ENCODE data around the gene CLPTM1L.

Gene CLPTM1L

DNA sequence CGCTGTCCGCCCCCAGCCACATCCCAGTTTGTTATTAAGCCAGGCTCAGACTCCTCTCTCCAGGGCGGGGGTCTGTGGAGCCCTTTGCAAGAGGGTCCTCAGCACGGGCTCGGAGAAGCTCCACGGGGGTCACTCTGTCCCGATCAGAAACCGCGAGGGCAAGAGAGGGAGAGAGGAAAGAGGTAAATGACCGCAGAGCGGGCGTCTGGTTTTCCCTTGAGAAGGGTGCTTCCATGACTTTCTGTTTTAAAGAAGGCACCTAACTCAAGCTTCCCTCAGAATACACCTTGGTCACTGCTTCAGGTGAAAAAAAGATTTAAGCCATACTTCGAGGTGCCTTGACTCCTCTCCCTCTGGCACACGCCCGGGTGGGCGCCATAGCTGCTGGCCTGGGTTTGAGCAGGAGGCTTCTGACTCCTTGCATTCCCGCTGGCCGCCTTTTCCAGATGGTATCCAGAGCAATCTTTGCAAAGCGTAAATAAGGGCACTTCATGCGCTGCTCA is 44.3 kb downstream of the CLPTM1L start:
- no peak overlapping the region for H3K27ac ChIP-seq (ENCODE audit: low read length, poor library complexity, severe bottlenecking)
- H4K91ac ChIP-seq (ENCODE audit: low read length): no peak overlapping the region
- no peak overlapping the region for H4K8ac ChIP-seq (ENCODE audit: low read length)
- H2BK15ac ChIP-seq (ENCODE audit: low read depth, poor library complexity, severe bottlenecking): no peak overlapping the region
- H3K27me3 ChIP-seq (ENCODE audit: control insufficient read depth in 1 of 2, insufficient read depth in 1 of 2, low read length in 2 of 2): peaks cover 49 to 79% of the 10 kb centered on the region in 2 experiments
- H3K9me3 ChIP-seq (ENCODE audit: control insufficient read depth, low read length): peaks cover 7% of the 10 kb centered on the region
- no peak overlapping the region for H3K4ac ChIP-seq (ENCODE audit: low read depth in 1 of 2, low read length in 2 of 2)
- H2BK120ac ChIP-seq (ENCODE audit: low read depth, low read length): no peak overlapping the region
- H3K4me3 ChIP-seq (ENCODE audit: insufficient read depth in 1 of 2, low read depth in 1 of 2, low read length in 2 of 2): no peak overlapping the region
- no peak overlapping the region for H3K23ac ChIP-seq (ENCODE audit: low read length in 2 of 2)
- DNase-seq: no peak
- no peak overlapping the region for H2BK5ac ChIP-seq (ENCODE audit: low read depth, low read length, poor library complexity, severe bottlenecking)
- no peak overlapping the region for H2AFZ ChIP-seq (ENCODE audit: low read depth, low read length)
- H3K9ac ChIP-seq (ENCODE audit: low read length): no peak overlapping the region
- H3K4me2 ChIP-seq (ENCODE audit: low read length, poor library complexity, severe bottlenecking): no peak overlapping the region
- H2AK5ac ChIP-seq (ENCODE audit: low read length, severe bottlenecking): no peak overlapping the region
- H3K4me1 ChIP-seq (ENCODE audit: control insufficient read depth, insufficient read depth, low read depth, low read length): no peaks in the 10 kb centered on the region
- no peaks in the 10 kb centered on the region for H3K36me3 ChIP-seq (ENCODE audit: control insufficient read depth in 1 of 2, insufficient read depth in 2 of 2, low read depth in 1 of 2, low read length in 2 of 2)
- H3K18ac ChIP-seq (ENCODE audit: low read depth in 1 of 2, low read length in 2 of 2): no peak overlapping the region
- H2BK12ac ChIP-seq (ENCODE audit: low read length in 2 of 2): no peak overlapping the region
- 81% methylated on average over 18 of the region's 20 CpGs for WGBS
- H3K79me1 ChIP-seq (replicated peaks; ENCODE audit: low read length, poor library complexity, severe bottlenecking): no peaks in the 10 kb centered on the region
- no peak overlapping the region for H3K14ac ChIP-seq (ENCODE audit: low read length in 2 of 2)

DNA sequence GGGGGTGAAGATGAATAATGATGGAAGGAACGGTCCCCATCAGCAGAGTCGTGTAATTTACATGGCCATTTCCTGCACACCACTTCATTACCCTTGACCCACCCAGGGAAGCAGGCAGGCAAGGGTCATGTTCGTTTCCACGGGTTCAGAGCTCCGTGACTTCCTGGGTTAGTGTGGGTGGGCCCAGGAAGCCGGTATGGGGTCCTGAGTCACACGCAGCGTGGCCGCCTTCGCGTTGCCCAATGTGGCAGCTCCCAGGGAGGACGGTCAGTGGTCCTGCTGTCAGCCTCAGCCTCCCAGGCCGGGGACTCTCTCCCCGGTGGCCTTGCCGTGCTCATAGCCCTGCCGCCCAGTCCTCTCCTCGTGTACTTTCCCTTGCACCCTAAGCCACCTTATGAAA is 44.9 kb downstream of the CLPTM1L start:
- Histone ChIP-seq H3K9ac (ENCODE audit: low read length) (no peak overlapping the region), H3K79me1 (replicated peaks; ENCODE audit: low read length, poor library complexity, severe bottlenecking) (no peaks in the 10 kb centered on the region), H4K91ac (ENCODE audit: low read length) (no peak overlapping the region), H3K4ac (ENCODE audit: low read depth in 1 of 2, low read length in 2 of 2) (no peak overlapping the region), H2BK5ac (ENCODE audit: low read depth, low read length, poor library complexity, severe bottlenecking) (no peak overlapping the region), H2BK120ac (ENCODE audit: low read depth, low read length) (no peak overlapping the region), H2BK12ac (ENCODE audit: low read length in 2 of 2) (no peak overlapping the region), H3K23ac (ENCODE audit: low read length in 2 of 2) (no peak overlapping the region), H3K36me3 (ENCODE audit: control insufficient read depth in 1 of 2, insufficient read depth in 2 of 2, low read depth in 1 of 2, low read length in 2 of 2) (no peaks in the 10 kb centered on the region), H3K18ac (ENCODE audit: low read depth in 1 of 2, low read length in 2 of 2) (no peak overlapping the region), H3K4me1 (ENCODE audit: control insufficient read depth, insufficient read depth, low read depth, low read length) (peaks cover 2% of the 10 kb centered on the region), H2AK5ac (ENCODE audit: low read length, severe bottlenecking) (no peak overlapping the region), H3K4me2 (ENCODE audit: low read length, poor library complexity, severe bottlenecking) (no peak overlapping the region), H3K27me3 (ENCODE audit: control insufficient read depth in 1 of 2, insufficient read depth in 1 of 2, low read length in 2 of 2) (peaks cover 53 to 84% of the 10 kb centered on the region in 2 experiments), H3K9me3 (ENCODE audit: control insufficient read depth, low read length) (peaks cover 7% of the 10 kb centered on the region), H2AFZ (ENCODE audit: low read depth, low read length) (no peak overlapping the region), H2BK15ac (ENCODE audit: low read depth, poor library complexity, severe bottlenecking) (no peak overlapping the region), H3K14ac (ENCODE audit: low read length in 2 of 2) (no peak overlapping the region), H3K4me3 (ENCODE audit: insufficient read depth in 1 of 2, low read depth in 1 of 2, low read length in 2 of 2) (no peak overlapping the region), H4K8ac (ENCODE audit: low read length) (no peak overlapping the region), H3K27ac (ENCODE audit: low read length, poor library complexity, severe bottlenecking) (no peak overlapping the region)
- DNase-seq: no peak
- 80% methylated on average over 15 of the region's 17 CpGs for WGBS

DNA sequence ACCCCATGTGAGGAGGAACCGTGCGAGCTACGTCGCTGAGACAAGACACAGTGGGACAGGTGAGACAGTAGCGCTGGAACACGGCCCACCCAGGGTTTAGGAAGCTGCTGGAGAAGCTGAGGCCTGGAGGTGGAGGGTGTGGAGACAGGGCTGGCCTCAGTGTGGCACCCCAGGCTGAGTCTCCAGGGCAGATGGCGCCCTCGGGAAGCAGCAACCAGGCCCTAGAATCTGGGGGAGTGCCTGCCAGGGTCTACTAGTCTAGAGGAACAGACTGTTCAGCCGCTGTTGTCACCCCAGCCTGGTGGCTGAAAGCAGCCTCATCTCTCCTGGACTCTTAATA is 45.4 kb downstream of the CLPTM1L start:
- no peak overlapping the region for H2BK12ac ChIP-seq (ENCODE audit: low read length in 2 of 2)
- no peak overlapping the region for H3K4me2 ChIP-seq (ENCODE audit: low read length, poor library complexity, severe bottlenecking)
- H2AK5ac ChIP-seq (ENCODE audit: low read length, severe bottlenecking): no peak overlapping the region
- 87% methylated on average over 9 of the region's 9 CpGs for WGBS
- H3K27ac ChIP-seq (ENCODE audit: low read length, poor library complexity, severe bottlenecking): no peak overlapping the region
- H3K9me3 ChIP-seq (ENCODE audit: control insufficient read depth, low read length): peaks cover 7% of the 10 kb centered on the region
- no peak overlapping the region for H4K8ac ChIP-seq (ENCODE audit: low read length)
- no peak overlapping the region for H3K18ac ChIP-seq (ENCODE audit: low read depth in 1 of 2, low read length in 2 of 2)
- H3K4me1 ChIP-seq (ENCODE audit: control insufficient read depth, insufficient read depth, low read depth, low read length): peaks cover 7% of the 10 kb centered on the region
- H2BK15ac ChIP-seq (ENCODE audit: low read depth, poor library complexity, severe bottlenecking): no peak overlapping the region
- no peak for DNase-seq
- no peak overlapping the region for H2BK120ac ChIP-seq (ENCODE audit: low read depth, low read length)
- H3K79me1 ChIP-seq (replicated peaks; ENCODE audit: low read length, poor library complexity, severe bottlenecking): no peaks in the 10 kb centered on the region
- no peak overlapping the region for H3K4me3 ChIP-seq (ENCODE audit: insufficient read depth in 1 of 2, low read depth in 1 of 2, low read length in 2 of 2)
- H3K36me3 ChIP-seq (ENCODE audit: control insufficient read depth in 1 of 2, insufficient read depth in 2 of 2, low read depth in 1 of 2, low read length in 2 of 2): peaks cover 0 to under 1% of the 10 kb centered on the region in 2 experiments
- no peak overlapping the region for H3K9ac ChIP-seq (ENCODE audit: low read length)
- no peak overlapping the region for H3K14ac ChIP-seq (ENCODE audit: low read length in 2 of 2)
- no peak overlapping the region for H3K23ac ChIP-seq (ENCODE audit: low read length in 2 of 2)
- H2AFZ ChIP-seq (ENCODE audit: low read depth, low read length): no peak overlapping the region
- no peak overlapping the region for H2BK5ac ChIP-seq (ENCODE audit: low read depth, low read length, poor library complexity, severe bottlenecking)
- peaks cover 53 to 85% of the 10 kb centered on the region in 2 experiments for H3K27me3 ChIP-seq (ENCODE audit: control insufficient read depth in 1 of 2, insufficient read depth in 1 of 2, low read length in 2 of 2)
- no peak overlapping the region for H3K4ac ChIP-seq (ENCODE audit: low read depth in 1 of 2, low read length in 2 of 2)
- no peak overlapping the region for H4K91ac ChIP-seq (ENCODE audit: low read length)

DNA sequence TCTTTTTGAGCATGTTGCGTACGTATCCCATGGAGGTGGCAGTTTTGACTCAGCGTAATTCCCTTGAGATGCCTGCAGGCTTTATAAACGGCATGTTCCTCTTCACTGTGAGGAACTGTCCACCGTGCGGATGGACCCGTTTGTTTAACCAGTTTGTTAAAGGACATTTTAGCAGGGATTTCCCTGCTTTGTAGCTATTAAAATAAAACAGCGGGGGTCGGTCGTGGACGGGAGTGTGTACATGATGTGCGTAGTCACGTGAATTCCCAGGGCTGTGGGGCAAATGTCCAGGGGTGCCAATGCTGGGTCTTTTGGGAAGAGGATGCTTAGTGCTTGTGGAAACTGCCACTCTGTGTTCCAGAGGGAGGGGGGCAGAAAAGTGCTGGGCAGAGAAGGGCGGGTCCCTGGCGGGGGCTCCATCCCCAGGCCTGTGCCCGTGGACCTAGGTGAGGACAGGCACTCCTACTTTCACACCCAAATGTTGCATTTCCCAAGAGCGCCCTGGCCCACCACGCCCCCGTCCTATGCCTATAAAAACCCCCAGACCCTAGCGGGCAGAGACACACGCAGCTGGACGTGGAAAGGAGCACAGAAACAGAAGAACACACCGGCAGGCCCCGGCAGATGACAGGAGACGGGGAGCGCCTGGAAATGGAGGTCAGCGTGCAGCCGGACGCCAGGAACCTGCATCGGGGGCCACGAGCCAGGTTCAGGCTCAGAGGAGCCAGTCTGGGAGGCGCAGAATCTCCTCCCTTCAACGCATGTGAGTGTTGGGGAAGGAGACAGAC is 46.0 kb downstream of the CLPTM1L start:
- H2BK15ac ChIP-seq (ENCODE audit: low read depth, poor library complexity, severe bottlenecking): no peak overlapping the region
- no peak overlapping the region for H3K14ac ChIP-seq (ENCODE audit: low read length in 2 of 2)
- H3K18ac ChIP-seq (ENCODE audit: low read depth in 1 of 2, low read length in 2 of 2): no peak overlapping the region
- no peak overlapping the region for H2AFZ ChIP-seq (ENCODE audit: low read depth, low read length)
- no peak overlapping the region for H2BK5ac ChIP-seq (ENCODE audit: low read depth, low read length, poor library complexity, severe bottlenecking)
- no peak overlapping the region for H3K23ac ChIP-seq (ENCODE audit: low read length in 2 of 2)
- H3K79me1 ChIP-seq (replicated peaks; ENCODE audit: low read length, poor library complexity, severe bottlenecking): no peaks in the 10 kb centered on the region
- H2AK5ac ChIP-seq (ENCODE audit: low read length, severe bottlenecking): no peak overlapping the region
- no peak overlapping the region for H3K4ac ChIP-seq (ENCODE audit: low read depth in 1 of 2, low read length in 2 of 2)
- H4K8ac ChIP-seq (ENCODE audit: low read length): no peak overlapping the region
- H3K27me3 ChIP-seq (ENCODE audit: control insufficient read depth in 1 of 2, insufficient read depth in 1 of 2, low read length in 2 of 2): peaks cover 53 to 85% of the 10 kb centered on the region in 2 experiments
- peaks cover 11% of the 10 kb centered on the region for H3K4me1 ChIP-seq (ENCODE audit: control insufficient read depth, insufficient read depth, low read depth, low read length)
- H2BK120ac ChIP-seq (ENCODE audit: low read depth, low read length): no peak overlapping the region
- 79% methylated on average over 33 of the region's 33 CpGs for WGBS
- no peak overlapping the region for H3K4me2 ChIP-seq (ENCODE audit: low read length, poor library complexity, severe bottlenecking)
- no peak overlapping the region for H3K9ac ChIP-seq (ENCODE audit: low read length)
- H3K27ac ChIP-seq (ENCODE audit: low read length, poor library complexity, severe bottlenecking): no peak overlapping the region
- peaks cover 7% of the 10 kb centered on the region for H3K9me3 ChIP-seq (ENCODE audit: control insufficient read depth, low read length)
- H3K4me3 ChIP-seq (ENCODE audit: insufficient read depth in 1 of 2, low read depth in 1 of 2, low read length in 2 of 2): no peak overlapping the region
- H3K36me3 ChIP-seq (ENCODE audit: control insufficient read depth in 1 of 2, insufficient read depth in 2 of 2, low read depth in 1 of 2, low read length in 2 of 2): peaks cover 0 to 6% of the 10 kb centered on the region in 2 experiments
- H4K91ac ChIP-seq (ENCODE audit: low read length): no peak overlapping the region
- no peak overlapping the region for H2BK12ac ChIP-seq (ENCODE audit: low read length in 2 of 2)
- DNase-seq: no peak

Measured in mesenchymal stem cell (in vitro differentiated cells and primary cell).